Measurements from ENCODE around the gene NUDT2. TPM values are rescaled to one million over a fixed set of nuclear protein-coding genes. Genes with fewer than 3 reads are reported as not detected.
A peak's percentile ranks its signal among the peaks of the same experiment; 100 is the strongest.
"Not testable (repeated sequence)": the region's sequence is repeated elsewhere in the genome, so short reads cannot be mapped to it uniquely, and the experiment has no call there.

Gene NUDT2
- total RNA-seq, 2 experiments from 2014 or later, result 28.9 to 29.7 TPM

DNA sequence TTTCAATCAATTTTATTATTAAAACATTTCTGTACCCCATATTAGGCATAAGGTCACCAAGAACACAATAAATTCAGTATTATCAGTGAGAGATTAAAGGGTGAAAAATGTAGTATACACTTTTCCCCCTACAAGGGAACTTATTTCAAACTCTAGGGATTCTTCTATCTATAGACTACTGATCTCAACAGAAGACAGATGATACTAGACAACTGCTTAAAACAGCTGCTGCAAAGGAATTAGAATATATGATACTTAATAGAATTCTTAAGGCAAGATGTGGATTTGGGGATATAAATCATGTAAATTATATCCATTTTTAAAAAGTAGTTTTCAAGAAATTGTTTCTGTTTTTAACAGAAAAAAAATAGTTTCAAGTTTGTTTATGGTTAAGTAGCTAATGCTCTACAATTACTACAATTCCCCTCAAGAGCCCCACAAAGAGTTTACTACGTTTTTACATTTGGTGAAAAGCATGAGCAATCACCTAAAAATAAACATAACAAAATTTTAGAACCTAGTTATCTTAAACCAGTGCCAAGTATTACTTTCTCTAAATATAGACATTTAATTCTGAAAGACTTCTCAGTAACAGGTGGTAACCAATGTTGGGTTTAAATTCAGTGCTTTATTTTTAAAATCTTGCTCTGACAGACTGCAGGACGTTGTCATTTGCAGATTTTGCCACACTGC, 6.3 kb upstream of the NUDT2 start:
- CTCF ChIA-PET, result interaction anchor here (1.1 kb wide), 1 partner anchor 70 kb away, joined by 4 read pairs; no protein-coding TSS in a partner anchor
- no peak for ATAC-seq
- Mint-ChIP-seq H3K27me3 (no peaks in the 10 kb centered on the region), H3K4me3 (no peak overlapping the region), H3K36me3 (peaks cover 5% of the 10 kb centered on the region), H3K9me3 (ENCODE audit: low read depth) (no peaks in the 10 kb centered on the region), H3K4me1 (peaks cover 11% of the 10 kb centered on the region), H3K27ac (no peak overlapping the region)
- no peak for DNase-seq

- no peaks in the 10 kb centered on the region for H3K27me3 Mint-ChIP-seq
- H3K9me3 Mint-ChIP-seq (ENCODE audit: low read depth), result no peaks in the 10 kb centered on the region
- ATAC-seq, result no peak
- H3K4me3 Mint-ChIP-seq, result no peak overlapping the region
- peaks cover 26% of the 10 kb centered on the region for H3K4me1 Mint-ChIP-seq
- DNase-seq, result no peak
- no peaks in the 10 kb centered on the region for H3K36me3 Mint-ChIP-seq
- CTCF ChIA-PET, result interaction anchor here (0.6 kb wide), 1 partner anchor 513 kb away, joined by 4 read pairs; no protein-coding TSS in a partner anchor
- peak overlapping the region; percentile 1 for H3K27ac Mint-ChIP-seq
These were observed 2.7 kb upstream of the NUDT2 start for GRCh38 chr9:34326690-34327089.

GRCh38 chr9:34328500-34328986, 826 bp upstream of the NUDT2 start:
- Mint-ChIP-seq H3K4me3 (peak overlapping the region; percentile 90), H3K27ac (peak overlapping the region; percentile 95), H3K27me3 (no peaks in the 10 kb centered on the region), H3K4me1 (peaks cover 35% of the 10 kb centered on the region), H3K36me3 (no peaks in the 10 kb centered on the region), H3K9me3 (ENCODE audit: low read depth) (no peaks in the 10 kb centered on the region)
- peak; percentile 1 for ATAC-seq
- no peak for DNase-seq
- CTCF ChIA-PET, result interaction anchor here (1.0 to 1.6 kb wide), 4 partner anchors 10 to 75 kb away, joined by 3 to 6 read pairs (median 4); no protein-coding TSS in a partner anchor

DNA sequence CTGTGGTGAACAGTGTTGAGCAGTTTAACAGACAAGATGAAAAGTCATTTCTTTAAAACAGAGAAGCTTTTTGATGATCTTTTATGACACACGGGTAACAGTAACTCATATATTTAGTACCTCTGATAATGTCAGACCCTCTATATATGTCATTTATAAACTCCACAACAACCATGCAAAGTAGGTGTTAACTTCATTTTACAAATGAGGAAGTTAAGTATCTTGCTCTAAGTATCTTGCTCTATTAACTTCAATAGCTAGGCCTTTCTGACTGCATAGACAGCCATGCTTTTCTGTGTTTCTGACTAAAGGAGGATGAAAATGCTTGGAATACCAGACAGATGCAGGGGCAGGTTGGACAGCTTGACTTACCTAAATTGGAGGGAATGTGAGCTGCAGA, 1.8 kb downstream of the NUDT2 start:
- Mint-ChIP-seq H3K27ac (no peak overlapping the region), H3K9me3 (ENCODE audit: low read depth) (no peaks in the 10 kb centered on the region), H3K36me3 (no peaks in the 10 kb centered on the region), H3K4me1 (peaks cover 36% of the 10 kb centered on the region), H3K27me3 (no peaks in the 10 kb centered on the region), H3K4me3 (no peak overlapping the region)
- ATAC-seq (no peak), DNase-seq (no peak)
- CTCF ChIA-PET, result interaction anchor here (0.8 to 6.8 kb wide), 4 partner anchors 39 to 261 kb away, joined by 3 to 143 read pairs (median 8); partner anchors contain the start of gene MYORG

DNA sequence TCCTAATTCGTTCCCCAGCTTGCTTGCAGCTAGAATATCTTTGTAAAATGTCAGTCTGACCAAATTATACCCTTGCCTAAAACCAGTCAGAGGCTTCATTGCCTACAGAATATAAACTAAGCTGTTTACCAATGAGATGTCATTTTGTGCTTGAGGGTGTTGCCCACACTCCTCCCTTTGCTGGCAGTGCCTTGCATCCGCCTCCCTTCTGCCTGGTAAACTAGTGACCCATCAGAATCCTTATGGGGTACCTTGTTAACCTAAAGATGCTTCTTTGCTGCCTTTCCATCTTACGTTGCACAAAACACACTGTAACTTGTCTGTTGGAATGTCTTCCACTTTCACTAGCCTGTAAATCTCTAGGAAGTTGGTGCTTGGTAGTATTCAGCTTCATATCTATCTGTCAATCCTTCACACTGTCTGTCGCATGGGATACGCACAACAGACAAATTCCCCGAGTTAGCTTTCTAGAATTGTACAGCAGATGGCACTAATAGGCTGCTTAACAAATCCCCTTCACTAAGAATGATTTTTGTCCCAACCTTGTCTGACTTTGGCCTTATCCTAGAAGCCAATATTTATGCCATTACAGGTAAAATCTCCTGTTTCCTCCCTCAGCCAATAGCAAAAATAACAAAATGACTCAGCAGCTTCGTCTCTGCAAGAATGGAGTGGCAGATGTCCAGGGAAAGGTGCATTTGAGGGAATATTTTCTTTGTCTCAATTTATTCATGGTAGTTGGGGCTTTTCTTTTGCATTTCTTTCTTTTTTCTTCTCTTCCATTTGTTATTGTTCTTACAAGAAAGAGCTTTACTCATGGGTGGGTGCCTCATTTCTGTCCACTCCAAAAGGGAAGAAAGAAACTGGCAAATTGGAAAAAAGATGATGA, 3.0 kb downstream of the NUDT2 start:
- Mint-ChIP-seq H3K4me3 (no peak overlapping the region), H3K27ac (no peak overlapping the region), H3K4me1 (peaks cover 30% of the 10 kb centered on the region), H3K36me3 (no peaks in the 10 kb centered on the region), H3K27me3 (no peaks in the 10 kb centered on the region), H3K9me3 (ENCODE audit: low read depth) (no peaks in the 10 kb centered on the region)
- CTCF ChIA-PET, result interaction anchor here (0.8 to 6.8 kb wide), 5 partner anchors 10 to 260 kb away, joined by 3 to 143 read pairs (median 3); partner anchors contain the start of gene MYORG
- DNase-seq (no peak), ATAC-seq (no peak)

- H3K36me3 Mint-ChIP-seq, result peaks cover 5% of the 10 kb centered on the region
- H3K27ac Mint-ChIP-seq, result no peak overlapping the region
- H3K4me1 Mint-ChIP-seq, result peaks cover 23% of the 10 kb centered on the region
- H3K4me3 Mint-ChIP-seq, result no peak overlapping the region
- DNase-seq, result no peak
- H3K9me3 Mint-ChIP-seq (ENCODE audit: low read depth), result no peaks in the 10 kb centered on the region
- H3K27me3 Mint-ChIP-seq, result no peaks in the 10 kb centered on the region
- ATAC-seq, result no peak
- CTCF ChIA-PET, result interaction anchor here (1.4 to 6.8 kb wide), 3 partner anchors 30 to 70 kb away, joined by 3 to 143 read pairs (median 12); partner anchors contain the start of gene MYORG
These were observed 4.5 kb downstream of the NUDT2 start for GRCh38 chr9:34333836-34334235.

DNA sequence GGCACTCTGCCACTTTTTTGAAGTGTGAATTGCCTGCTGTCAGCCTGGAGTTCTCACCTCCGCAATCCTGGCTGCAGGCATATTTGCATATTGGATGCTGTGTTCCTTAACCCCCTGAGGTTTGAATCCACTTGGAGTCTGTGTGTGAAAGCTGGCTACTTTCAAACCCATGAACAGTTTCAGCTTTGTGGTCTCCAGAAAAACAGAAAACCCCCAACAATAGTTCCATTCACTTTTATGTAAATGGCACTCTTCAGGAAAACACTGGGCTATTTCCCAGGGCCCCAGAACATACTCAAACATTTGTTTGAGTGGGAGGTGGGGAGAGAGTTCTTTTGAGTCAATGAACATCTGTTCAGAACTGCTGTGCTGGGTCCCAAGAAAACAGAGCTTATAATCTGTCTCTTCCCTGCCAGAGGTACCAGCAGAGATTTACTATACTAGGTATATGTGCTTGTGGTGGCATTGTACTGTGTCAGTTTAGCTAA, 5.0 kb downstream of the NUDT2 start:
- ATAC-seq (no peak), DNase-seq (no peak)
- Mint-ChIP-seq H3K4me3 (no peak overlapping the region), H3K27me3 (no peaks in the 10 kb centered on the region), H3K27ac (no peak overlapping the region), H3K9me3 (ENCODE audit: low read depth) (no peaks in the 10 kb centered on the region), H3K36me3 (peaks cover 6% of the 10 kb centered on the region), H3K4me1 (peaks cover 23% of the 10 kb centered on the region)
- CTCF ChIA-PET, result interaction anchor here (1.4 to 6.8 kb wide), 2 partner anchors 30 to 43 kb away, joined by 3 to 143 read pairs; partner anchors contain the start of gene MYORG

GRCh38 chr9:34334916-34335315, 5.5 kb downstream of the NUDT2 start:
- no peaks in the 10 kb centered on the region for H3K27me3 Mint-ChIP-seq
- no peak overlapping the region for H3K4me3 Mint-ChIP-seq
- peaks cover 22% of the 10 kb centered on the region for H3K4me1 Mint-ChIP-seq
- no peak overlapping the region for H3K27ac Mint-ChIP-seq
- no peaks in the 10 kb centered on the region for H3K9me3 Mint-ChIP-seq (ENCODE audit: low read depth)
- no peak for DNase-seq
- peaks cover 7% of the 10 kb centered on the region for H3K36me3 Mint-ChIP-seq
- CTCF ChIA-PET, result interaction anchor here (6.8 kb wide), 1 partner anchor 42 kb away, joined by 143 read pairs; the partner anchor contains the start of gene MYORG
- ATAC-seq, result no peak

GRCh38 chr9:34335376-34335775, 6.0 kb downstream of the NUDT2 start:
- H3K4me3 Mint-ChIP-seq, result no peak overlapping the region
- H3K27ac Mint-ChIP-seq, result no peak overlapping the region
- H3K4me1 Mint-ChIP-seq, result peaks cover 17% of the 10 kb centered on the region
- H3K36me3 Mint-ChIP-seq, result peaks cover 10% of the 10 kb centered on the region
- no peaks in the 10 kb centered on the region for H3K27me3 Mint-ChIP-seq
- CTCF ChIA-PET, result interaction anchor here (6.8 kb wide), 1 partner anchor 42 kb away, joined by 143 read pairs; the partner anchor contains the start of gene MYORG
- no peak for ATAC-seq
- DNase-seq, result no peak
- H3K9me3 Mint-ChIP-seq (ENCODE audit: low read depth), result no peaks in the 10 kb centered on the region

DNA sequence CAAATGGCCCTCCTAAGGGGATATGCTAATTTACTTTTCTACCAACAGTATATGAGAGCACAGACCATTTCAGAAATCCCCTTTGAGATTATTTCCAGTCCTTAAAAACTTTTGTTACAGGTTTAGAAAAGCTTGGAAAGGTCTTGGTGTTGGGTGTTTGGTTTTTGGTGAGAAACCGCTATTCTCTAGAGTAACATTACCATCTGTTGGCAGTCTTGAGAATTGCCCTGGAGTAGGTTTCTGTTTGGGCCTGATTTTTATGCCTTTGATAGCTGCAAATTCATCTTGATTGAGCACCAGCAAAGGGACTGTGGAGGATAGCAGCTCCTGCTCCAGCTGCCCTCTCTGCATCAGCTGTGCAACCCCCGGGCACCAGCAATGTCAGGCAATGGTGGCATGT, 8.0 kb downstream of the NUDT2 start:
- H3K4me1 Mint-ChIP-seq, result peaks cover 5% of the 10 kb centered on the region
- H3K27me3 Mint-ChIP-seq, result no peaks in the 10 kb centered on the region
- CTCF ChIA-PET, result interaction anchor here (1.4 kb wide), 1 partner anchor 44 kb away, joined by 3 read pairs; no protein-coding TSS in a partner anchor
- no peak overlapping the region for H3K27ac Mint-ChIP-seq
- DNase-seq (no peak), ATAC-seq (no peak)
- H3K9me3 Mint-ChIP-seq (ENCODE audit: low read depth), result no peaks in the 10 kb centered on the region
- H3K36me3 Mint-ChIP-seq, result peaks cover 18% of the 10 kb centered on the region
- H3K4me3 Mint-ChIP-seq, result no peak overlapping the region

- H3K27me3 Mint-ChIP-seq, DNase-seq, H3K27ac Mint-ChIP-seq: not testable (repeated sequence)
These were observed 8.7 kb downstream of the NUDT2 start for GRCh38 chr9:34338079-34338478.

GRCh38 chr9:34338665-34339385, 9.5 kb downstream of the NUDT2 start:
- Mint-ChIP-seq H3K4me1 (peaks cover 1% of the 10 kb centered on the region), H3K36me3 (peaks cover 22% of the 10 kb centered on the region), H3K27me3 (no peaks in the 10 kb centered on the region), H3K4me3 (no peak overlapping the region), H3K27ac (no peak overlapping the region), H3K9me3 (ENCODE audit: low read depth) (no peaks in the 10 kb centered on the region)
- DNase-seq (no peak), ATAC-seq (no peak)
- CTCF ChIA-PET, result interaction anchor here (0.7 to 1.3 kb wide), 3 partner anchors 11 to 41 kb away, joined by 3 to 4 read pairs (median 4); no protein-coding TSS in a partner anchor

More at GRCh38 chr9:34338079-34338478, 8.7 kb downstream of the NUDT2 start:
- H3K36me3 Mint-ChIP-seq, result peaks cover 19% of the 10 kb centered on the region
- not testable (repeated sequence) for ATAC-seq; H3K9me3 Mint-ChIP-seq (ENCODE audit: low read depth); H3K4me3 Mint-ChIP-seq; H3K4me1 Mint-ChIP-seq
- CTCF ChIA-PET, result interaction anchor here (1.4 kb wide), 1 partner anchor 43 kb away, joined by 3 read pairs; no protein-coding TSS in a partner anchor

All from activated CD8-positive, alpha-beta memory T cell treated with anti-CD3 and anti-CD28 coated beads, Interleukin-2, amount 10 ng/mL, durations not matched to agents 7 days and 5 days (primary cell).